D721Med (cell line): ENCODE measurements around the gene DYNLT2B.
"Not testable (repeated sequence)": the region's sequence is repeated elsewhere in the genome, so short reads cannot be mapped to it uniquely, and the experiment has no call there.

Experiments used
- DNase-seq: peaks from one replicate; pipeline ENCODE4 v3.0.0; 2011; ENCODE audit warnings: low spot score; ENCODE audit not compliant: insufficient read length
- FAIRE-seq: peaks from 2 replicates; lab custom pipeline; 2011; peaks lifted over from hg19 to GRCh38; lab: Jason Lieb, UNC
- CTCF ChIP-seq: IDR thresholded peaks from 2 replicates; pipeline ENCODE4 v1.5.1; 2012; ENCODE audit warnings: mild to moderate bottlenecking, control low read depth; ENCODE audit not compliant: insufficient read depth; ENCODE audit errors: missing control alignments

DYNLT2B gene

DNA sequence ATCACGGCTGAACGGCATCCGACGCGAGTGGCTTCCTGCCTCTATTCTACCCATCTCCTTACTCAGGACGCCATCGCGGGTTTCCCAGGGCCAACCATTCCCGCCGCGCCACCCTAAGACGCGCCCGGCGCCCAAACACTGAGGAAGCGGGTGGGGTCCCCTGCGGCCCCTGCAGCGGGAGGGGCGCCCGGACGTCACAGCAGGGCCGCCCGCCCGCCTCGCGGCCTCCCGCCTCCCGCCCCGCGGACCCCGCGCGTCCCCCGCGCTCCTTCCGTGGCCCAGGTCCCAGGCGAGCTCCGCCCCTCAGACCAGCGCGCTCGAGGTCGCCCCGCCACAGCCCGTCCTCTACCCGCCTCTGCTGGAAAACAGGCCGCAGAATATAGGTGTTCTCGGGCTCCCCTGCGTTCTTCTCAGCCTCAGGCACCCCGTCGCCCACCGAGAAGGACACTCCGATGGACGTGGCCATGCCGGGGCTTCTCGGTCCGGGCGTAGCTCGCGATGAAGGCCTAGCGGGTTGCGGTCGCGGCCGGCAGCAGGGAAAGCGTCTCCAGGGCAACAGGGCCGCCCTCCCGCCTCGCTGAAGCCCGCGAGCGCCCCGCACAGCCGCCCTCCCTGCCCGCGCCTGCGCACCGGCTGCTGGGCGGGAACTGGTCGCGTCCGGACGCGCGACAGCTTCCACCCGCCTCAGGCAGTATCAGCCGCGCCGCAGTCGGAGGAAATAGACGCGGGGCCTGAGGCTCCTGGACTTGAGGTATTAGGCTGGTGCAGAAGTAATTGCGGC lies at the start of gene DYNLT2B:
DYNLT2B (minus strand) TSS at position 554 of the 781 bp plus-strand sequence; CDS start at position 466, 88 bp downstream.
- FAIRE-seq (no peak), DNase-seq (peak; percentile 99)
- no peak for TF ChIP-seq CTCF

- TF ChIP-seq CTCF = no peak
- DNase-seq = no peak
- no peak for FAIRE-seq
Measured at GRCh38 chr3:196365736-196366135, 47.7 kb upstream of the DYNLT2B start.

GRCh38 chr3:196360586-196360985 lies 42.5 kb upstream of the DYNLT2B start:
- FAIRE-seq (no peak), DNase-seq (no peak)
- no peak for TF ChIP-seq CTCF

- not testable (repeated sequence) for FAIRE-seq, DNase-seq
Measured at GRCh38 chr3:196358540-196358939, 40.5 kb upstream of the DYNLT2B start.

DNA sequence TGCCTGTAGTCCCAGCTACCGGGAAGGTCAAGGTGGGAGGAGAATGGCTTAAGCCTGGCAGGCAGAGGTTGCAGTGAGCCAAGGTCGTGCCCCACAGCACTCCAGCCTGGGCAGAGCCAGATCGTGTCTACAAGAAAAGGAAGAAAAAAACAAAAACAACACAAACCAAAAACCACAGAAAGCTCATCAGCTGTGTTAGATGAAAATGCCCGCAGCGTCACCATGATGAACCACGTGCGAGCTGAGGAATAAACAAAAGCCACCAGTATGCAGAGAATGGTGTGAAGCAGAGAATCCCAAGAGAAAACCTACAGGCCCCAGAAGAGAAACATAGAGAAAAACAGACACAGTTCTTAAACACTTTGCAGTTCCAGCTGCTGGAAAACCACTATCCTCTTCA lies 39.9 kb upstream of the DYNLT2B start:
- TF ChIP-seq CTCF = no peak
- FAIRE-seq (no peak), DNase-seq (no peak)

DNA sequence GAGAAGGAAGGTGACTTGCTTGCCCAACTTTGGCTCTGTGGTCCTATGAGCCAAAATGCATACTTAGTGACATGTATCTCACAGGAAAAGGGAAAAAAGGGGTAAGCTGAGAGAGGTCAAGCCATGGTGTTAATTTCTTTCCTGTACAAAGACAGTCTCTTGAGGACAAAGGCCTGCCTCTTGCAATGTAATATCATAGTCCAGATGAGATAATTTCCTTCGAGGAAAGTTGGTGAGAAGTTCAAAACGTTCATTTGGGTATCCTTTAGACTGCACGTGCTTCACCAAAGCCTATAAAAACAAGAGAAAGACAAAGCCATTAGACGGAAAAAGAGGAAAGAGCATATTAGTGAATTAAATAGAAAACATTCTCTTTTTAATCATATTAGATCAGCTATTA lies 38.5 kb upstream of the DYNLT2B start:
- FAIRE-seq (no peak), DNase-seq (no peak)
- TF ChIP-seq CTCF = no peak

- no peak for TF ChIP-seq CTCF
- FAIRE-seq (no peak), DNase-seq (no peak)
Measured at GRCh38 chr3:196355668-196356067, 37.6 kb upstream of the DYNLT2B start.
